ENCODE measurements around the gene LEP.

Gene LEP

GRCh38 chr7:128204455-128204854 is 36.6 kb upstream of the LEP start:
- TF ChIP-seq, protein P1, sequence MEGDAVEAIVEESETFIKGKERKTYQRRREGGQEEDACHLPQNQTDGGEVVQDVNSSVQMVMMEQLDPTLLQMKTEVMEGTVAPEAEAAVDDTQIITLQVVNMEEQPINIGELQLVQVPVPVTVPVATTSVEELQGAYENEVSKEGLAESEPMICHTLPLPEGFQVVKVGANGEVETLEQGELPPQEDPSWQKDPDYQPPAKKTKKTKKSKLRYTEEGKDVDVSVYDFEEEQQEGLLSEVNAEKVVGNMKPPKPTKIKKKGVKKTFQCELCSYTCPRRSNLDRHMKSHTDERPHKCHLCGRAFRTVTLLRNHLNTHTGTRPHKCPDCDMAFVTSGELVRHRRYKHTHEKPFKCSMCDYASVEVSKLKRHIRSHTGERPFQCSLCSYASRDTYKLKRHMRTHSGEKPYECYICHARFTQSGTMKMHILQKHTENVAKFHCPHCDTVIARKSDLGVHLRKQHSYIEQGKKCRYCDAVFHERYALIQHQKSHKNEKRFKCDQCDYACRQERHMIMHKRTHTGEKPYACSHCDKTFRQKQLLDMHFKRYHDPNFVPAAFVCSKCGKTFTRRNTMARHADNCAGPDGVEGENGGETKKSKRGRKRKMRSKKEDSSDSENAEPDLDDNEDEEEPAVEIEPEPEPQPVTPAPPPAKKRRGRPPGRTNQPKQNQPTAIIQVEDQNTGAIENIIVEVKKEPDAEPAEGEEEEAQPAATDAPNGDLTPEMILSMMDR (IDR thresholded peaks at IDR 0.05; ENCODE audit: control extremely low read depth, extremely low read depth, low read depth, missing control alignments) = no peak
- ChIA-PET POLR2A (no interaction called here), CTCF (interaction anchor here (11.7 kb wide), 1 partner anchor 68 kb away, joined by 148 read pairs; no protein-coding TSS in a partner anchor)
- DNase-seq (ENCODE audit: extremely low spot score) = no peak

GRCh38 chr7:128205068-128205467 is 36.0 kb upstream of the LEP start:
- POLR2A ChIA-PET = no interaction called here
- DNase-seq (ENCODE audit: extremely low spot score) = no peak
- TF ChIP-seq, protein P1 (IDR thresholded peaks at IDR 0.05; ENCODE audit: control extremely low read depth, extremely low read depth, low read depth, missing control alignments) = no peak
- CTCF ChIA-PET = interaction anchor here (11.7 kb wide), 1 partner anchor 68 kb away, joined by 148 read pairs; no protein-coding TSS in a partner anchor

- CTCF ChIA-PET = interaction anchor here (1.0 to 11.7 kb wide), 6 partner anchors 21 to 759 kb away, joined by 3 to 150 read pairs (median 7); no protein-coding TSS in a partner anchor
- TF ChIP-seq, protein P1 (IDR thresholded peaks at IDR 0.05; ENCODE audit: control extremely low read depth, extremely low read depth, low read depth, missing control alignments) = no peak
- POLR2A ChIA-PET = no interaction called here
- no peak for DNase-seq (ENCODE audit: extremely low spot score)
These were observed 34.9 kb upstream of the LEP start for GRCh38 chr7:128206017-128206746.

GRCh38 chr7:128206747-128207500 is 34.2 kb upstream of the LEP start:
- TF ChIP-seq, protein P1 (IDR thresholded peaks at IDR 0.05; ENCODE audit: control extremely low read depth, extremely low read depth, low read depth, missing control alignments) = no peak
- POLR2A ChIA-PET = no interaction called here
- CTCF ChIA-PET = interaction anchor here (1.0 to 11.7 kb wide), 8 partner anchors 13 to 760 kb away, joined by 3 to 150 read pairs (median 7); no protein-coding TSS in a partner anchor
- DNase-seq (ENCODE audit: extremely low spot score) = no peak

DNA sequence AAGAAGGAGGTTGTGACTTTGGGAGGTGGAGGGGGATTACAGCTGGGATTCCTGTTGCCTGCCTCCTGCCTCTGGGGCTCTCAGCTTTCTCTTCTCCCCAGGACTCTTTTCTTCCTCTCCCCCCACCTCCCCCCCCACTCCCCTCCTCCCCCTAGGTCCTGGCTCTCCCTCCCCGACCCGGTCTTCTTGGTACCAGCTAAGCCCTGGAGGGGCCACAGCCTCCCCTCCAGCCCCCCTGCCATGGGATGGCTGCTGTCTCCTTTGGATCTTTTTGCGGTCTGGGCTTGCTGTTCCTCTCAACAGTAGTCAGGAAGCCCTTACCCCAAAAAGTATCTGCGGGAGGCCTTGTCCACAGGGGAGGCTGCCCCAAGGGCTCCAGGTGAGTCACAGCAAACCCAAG is 33.5 kb upstream of the LEP start:
- ChIA-PET CTCF (interaction anchor here (1.0 to 11.7 kb wide), 10 partner anchors 13 to 860 kb away, joined by 3 to 150 read pairs (median 7); no protein-coding TSS in a partner anchor), POLR2A (no interaction called here)
- DNase-seq (ENCODE audit: extremely low spot score) = no peak
- TF ChIP-seq, protein P1 (IDR thresholded peaks at IDR 0.05; ENCODE audit: control extremely low read depth, extremely low read depth, low read depth, missing control alignments) = no peak

DNA sequence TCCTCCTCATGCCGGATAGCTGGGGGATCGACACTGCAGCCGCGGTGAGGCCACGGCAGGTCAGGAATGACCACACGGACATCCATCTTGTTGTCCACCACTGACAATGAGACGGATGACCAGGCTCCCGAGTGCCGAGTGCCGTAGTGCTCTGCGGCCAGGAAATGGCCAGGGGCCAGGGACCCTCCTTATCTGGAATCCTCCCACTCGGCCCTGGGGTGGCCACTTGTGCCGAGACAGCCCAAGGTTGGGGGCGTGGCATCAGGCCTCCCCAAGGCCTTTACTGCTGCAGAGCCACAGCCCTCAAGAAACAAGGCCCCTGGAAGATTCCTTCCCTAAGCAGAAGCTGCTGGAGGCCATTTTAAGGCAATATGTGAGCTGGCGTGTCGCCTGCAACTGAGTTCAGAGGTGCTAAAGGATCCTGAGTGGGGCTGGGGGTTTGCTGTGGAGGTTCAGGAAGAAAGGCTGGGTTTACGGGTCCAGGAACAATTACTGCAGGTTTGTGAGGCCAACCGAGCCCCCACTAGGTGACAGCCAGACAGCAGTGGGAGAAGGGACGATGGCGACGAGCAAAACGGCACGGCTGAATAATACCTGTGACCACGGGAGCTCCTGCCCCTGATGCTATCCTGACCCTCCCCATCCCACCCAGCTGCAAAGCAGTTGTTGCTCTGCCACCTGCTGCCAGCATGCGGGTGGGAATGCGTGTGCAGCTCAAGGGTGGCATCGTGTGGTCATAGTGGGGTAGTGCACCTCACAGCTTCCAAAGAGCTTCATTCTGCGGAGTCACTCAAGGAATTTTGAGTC is 31.6 kb upstream of the LEP start:
- ChIA-PET POLR2A (no interaction called here), CTCF (interaction anchor here (0.6 to 11.7 kb wide), 79 partner anchors 9 to 956 kb away, joined by 3 to 150 read pairs (median 4); partner anchors contain the start of genes ARF5, GCC1 and RBM28)
- TF ChIP-seq, protein P1 (IDR thresholded peaks at IDR 0.05; ENCODE audit: control extremely low read depth, extremely low read depth, low read depth, missing control alignments) = peak; percentile 99
- DNase-seq (ENCODE audit: extremely low spot score) = peak; percentile 87

All from GM10248 (cell line).